Testis (tissue), 2 donors: ENCODE results near the gene CFHR4.

ENCODE experiments used
- CTCF ChIP-seq, 3 experiments: fragments of 450-650 bp in 2 of 3; fragments of 200-600 bp in 1 of 3; sonication (generic) in 1 of 3; IDR thresholded peaks; one replicate each; pipeline ENCODE4 v1.5.1; 2016 to 2019; ENCODE audit warnings: antibody characterized with exemption in 3 of 3, mild to moderate bottlenecking in 2 of 3, moderate library complexity in 1 of 3
- POLR2A ChIP-seq: fragments of 450-650 bp; IDR thresholded peaks from one replicate; pipeline ENCODE4 v1.6.1; 2017; ENCODE audit warnings: antibody characterized with exemption, mild to moderate bottlenecking, moderate library complexity

GRCh38 chr1:196858811-196859210 is 29.0 kb upstream of the CFHR4 start:
- no peak for TF ChIP-seq CTCF (IDR thresholded peaks at IDR 0.05)
- TF ChIP-seq POLR2A, result no peak
